HG02870 (cell line): ENCODE data around the gene C5orf63.
"Not testable (repeated sequence)": the region's sequence is repeated elsewhere in the genome, so short reads cannot be mapped to it uniquely, and the experiment has no call there.

Source experiments
- ATAC-seq: cut with Tn5 transposase; IDR thresholded peaks from one replicate; pipeline ENCODE4 v1.9.1; 2021; ENCODE audit warnings: mild to moderate bottlenecking, moderate library complexity; ENCODE audit not compliant: unreplicated experiment

C5orf63 gene

GRCh38 chr5:127010362-127010761 lies 62.9 kb downstream of the C5orf63 start:
- ATAC-seq: no peak

GRCh38 chr5:127009784-127010183 lies 63.5 kb downstream of the C5orf63 start:
- no peak for ATAC-seq

- ATAC-seq: no peak
Measured at GRCh38 chr5:127008300-127008975, 64.9 kb downstream of the C5orf63 start.

DNA sequence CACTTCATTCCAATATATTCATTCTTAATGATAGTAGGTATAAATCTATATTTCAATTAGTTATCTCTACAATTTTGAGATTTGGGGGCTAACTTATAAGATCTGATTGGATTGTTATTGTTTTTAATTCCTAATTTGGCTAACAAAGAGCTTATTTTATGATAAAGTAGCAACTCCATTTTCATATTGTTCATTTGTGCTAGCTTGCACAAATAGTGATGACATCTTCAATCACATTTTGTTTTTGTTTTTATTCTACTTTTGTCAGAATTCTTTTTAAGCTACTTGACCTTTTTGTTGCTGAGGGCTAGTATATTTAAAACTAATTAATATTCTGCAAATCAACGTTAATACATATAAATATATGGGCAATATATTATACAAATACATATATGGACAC lies 65.8 kb downstream of the C5orf63 start:
- ATAC-seq: no peak

DNA sequence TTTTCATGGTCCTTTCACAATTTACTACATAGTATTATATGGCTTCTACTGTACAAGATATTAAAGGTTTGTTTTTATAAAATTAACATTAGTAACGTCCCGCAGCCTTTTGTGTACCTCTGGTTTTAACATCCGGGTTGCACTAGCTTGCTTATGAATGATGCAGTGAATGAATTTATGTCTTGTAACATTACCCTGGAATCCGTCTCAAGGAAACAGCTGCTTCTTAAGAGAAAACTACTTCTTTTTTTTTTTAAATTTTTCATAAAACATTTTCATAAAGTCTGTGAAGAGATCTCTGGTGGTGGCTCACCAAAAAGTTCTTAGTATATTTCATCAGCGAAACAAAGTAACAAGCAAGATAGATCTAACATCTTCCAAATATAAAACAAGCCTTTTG lies 66.6 kb downstream of the C5orf63 start:
- ATAC-seq: no peak

DNA sequence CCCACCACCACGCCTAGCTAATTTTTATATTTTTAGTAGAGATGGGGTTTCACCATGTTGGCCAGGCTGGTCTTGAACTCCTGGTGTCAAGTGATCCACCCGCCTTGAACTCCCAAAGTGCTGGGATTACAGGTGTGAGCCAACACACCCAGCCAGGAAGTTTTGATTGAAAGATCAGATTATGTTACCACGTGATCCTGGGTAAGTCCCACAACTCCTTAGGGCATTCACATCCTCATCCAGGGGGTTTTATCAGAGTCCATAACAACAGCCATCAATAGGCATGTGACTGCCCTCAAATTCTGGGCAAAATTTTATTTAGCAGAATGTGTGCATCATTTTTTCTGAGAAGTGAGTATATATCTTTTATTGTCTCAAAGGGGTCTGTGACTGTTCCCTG lies 68.0 kb downstream of the C5orf63 start:
- not testable (repeated sequence) for ATAC-seq

- ATAC-seq: no peak
Measured at GRCh38 chr5:127004721-127005120, 68.6 kb downstream of the C5orf63 start.

GRCh38 chr5:127003798-127004495 lies 69.4 kb downstream of the C5orf63 start:
- no peak for ATAC-seq

DNA sequence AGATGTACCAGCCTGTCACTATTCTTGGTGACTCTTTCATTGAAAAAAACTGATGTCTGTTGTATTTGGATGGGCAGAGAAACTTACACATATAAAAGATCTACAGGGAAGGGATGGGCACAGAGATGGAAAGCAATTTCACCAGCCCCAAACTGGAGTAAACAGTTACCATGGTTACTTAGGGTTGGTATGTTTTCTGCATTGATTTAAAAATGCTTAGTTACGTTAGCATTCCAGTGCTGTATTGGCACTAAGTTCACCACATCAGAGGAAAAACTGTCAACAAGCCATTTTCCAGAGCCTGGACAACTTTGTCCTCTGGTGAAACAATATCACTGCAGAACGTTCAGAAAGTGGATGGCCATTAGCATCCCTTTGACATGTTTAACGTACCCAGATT lies 70.9 kb downstream of the C5orf63 start:
- ATAC-seq: no peak

- no peak for ATAC-seq
Measured at GRCh38 chr5:127001621-127002296, 71.5 kb downstream of the C5orf63 start.
